ENCODE results near the gene PLSCR5. TPM values are rescaled to one million over a fixed set of nuclear protein-coding genes. Genes with fewer than 3 reads are reported as not detected.

PLSCR5 gene
- total and polyA plus RNA-seq, 3 donors from 2014 or later: not detected

DNA sequence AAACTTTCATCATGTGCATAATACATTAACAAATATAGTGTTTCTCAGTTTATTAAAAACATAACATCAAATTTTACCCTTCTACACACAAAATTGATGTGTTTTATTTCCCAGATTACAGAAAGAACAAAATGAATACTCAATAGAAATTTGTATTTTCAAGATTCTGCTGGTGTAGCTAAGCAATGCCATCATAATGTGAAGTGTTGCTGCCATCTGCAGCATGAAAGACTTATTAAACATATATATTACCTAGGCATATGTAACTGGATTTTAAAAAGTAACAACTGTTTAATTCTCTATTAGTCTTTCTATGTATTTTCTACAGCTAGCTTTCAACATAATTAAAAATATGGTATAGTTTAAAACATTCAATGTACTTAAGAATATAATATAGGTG lies 27.5 kb downstream of the PLSCR5 start:
- DNase-seq: peak; percentile 72
- intact Hi-C loops (cut with DNase I; ENCODE audit: low total_unique reads): no loop called here
- H3K9me3 ChIP-seq: no peaks in the 10 kb centered on the region
- TF ChIP-seq POLR2A (IDR thresholded peaks at IDR 0.05): no peak
- TF ChIP-seq, protein P1, sequence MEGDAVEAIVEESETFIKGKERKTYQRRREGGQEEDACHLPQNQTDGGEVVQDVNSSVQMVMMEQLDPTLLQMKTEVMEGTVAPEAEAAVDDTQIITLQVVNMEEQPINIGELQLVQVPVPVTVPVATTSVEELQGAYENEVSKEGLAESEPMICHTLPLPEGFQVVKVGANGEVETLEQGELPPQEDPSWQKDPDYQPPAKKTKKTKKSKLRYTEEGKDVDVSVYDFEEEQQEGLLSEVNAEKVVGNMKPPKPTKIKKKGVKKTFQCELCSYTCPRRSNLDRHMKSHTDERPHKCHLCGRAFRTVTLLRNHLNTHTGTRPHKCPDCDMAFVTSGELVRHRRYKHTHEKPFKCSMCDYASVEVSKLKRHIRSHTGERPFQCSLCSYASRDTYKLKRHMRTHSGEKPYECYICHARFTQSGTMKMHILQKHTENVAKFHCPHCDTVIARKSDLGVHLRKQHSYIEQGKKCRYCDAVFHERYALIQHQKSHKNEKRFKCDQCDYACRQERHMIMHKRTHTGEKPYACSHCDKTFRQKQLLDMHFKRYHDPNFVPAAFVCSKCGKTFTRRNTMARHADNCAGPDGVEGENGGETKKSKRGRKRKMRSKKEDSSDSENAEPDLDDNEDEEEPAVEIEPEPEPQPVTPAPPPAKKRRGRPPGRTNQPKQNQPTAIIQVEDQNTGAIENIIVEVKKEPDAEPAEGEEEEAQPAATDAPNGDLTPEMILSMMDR (IDR thresholded peaks at IDR 0.05): peak; percentile 10 to 34 (median 23)
- H3K36me3 ChIP-seq (ENCODE audit: low read depth, missing control alignments): no peaks in the 10 kb centered on the region
- no peak overlapping the region for H3K4me3 ChIP-seq
- H3K4me1 ChIP-seq: no peaks in the 10 kb centered on the region
- H3K27me3 ChIP-seq: no peaks in the 10 kb centered on the region
- no peak overlapping the region for H3K27ac ChIP-seq

DNA sequence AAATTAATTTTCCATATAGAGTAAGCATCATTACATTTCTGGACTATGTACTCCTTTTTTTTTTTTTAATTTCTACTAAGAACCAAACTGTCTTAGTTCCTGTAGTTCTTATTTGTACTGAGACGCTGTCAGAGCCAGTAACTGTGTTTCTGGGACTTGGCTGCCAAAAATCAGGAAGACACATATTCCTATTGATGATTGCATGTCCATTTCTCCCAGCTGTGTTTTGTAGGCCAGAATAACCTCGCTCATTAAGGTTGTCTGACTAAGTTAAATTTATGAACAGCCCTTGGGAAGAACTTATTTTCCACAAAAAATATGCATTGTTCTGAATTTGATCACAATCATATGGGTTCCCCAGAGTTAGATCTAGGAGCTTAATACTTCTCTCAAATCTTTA lies 29.5 kb downstream of the PLSCR5 start:
- no peak for TF ChIP-seq POLR2A (IDR thresholded peaks at IDR 0.05)
- TF ChIP-seq, protein P1 (IDR thresholded peaks at IDR 0.05): no peak
- H3K36me3 ChIP-seq (ENCODE audit: low read depth, missing control alignments): no peaks in the 10 kb centered on the region
- no peaks in the 10 kb centered on the region for H3K9me3 ChIP-seq
- H3K27me3 ChIP-seq: no peaks in the 10 kb centered on the region
- intact Hi-C loops (cut with DNase I; ENCODE audit: low total_unique reads): no loop called here
- H3K27ac ChIP-seq: no peak overlapping the region
- H3K4me1 ChIP-seq: no peaks in the 10 kb centered on the region
- no peak for DNase-seq
- 82 to 83% methylated on average over 2 of the region's 2 CpGs for WGBS, 2 donors
- H3K4me3 ChIP-seq: no peak overlapping the region

DNA sequence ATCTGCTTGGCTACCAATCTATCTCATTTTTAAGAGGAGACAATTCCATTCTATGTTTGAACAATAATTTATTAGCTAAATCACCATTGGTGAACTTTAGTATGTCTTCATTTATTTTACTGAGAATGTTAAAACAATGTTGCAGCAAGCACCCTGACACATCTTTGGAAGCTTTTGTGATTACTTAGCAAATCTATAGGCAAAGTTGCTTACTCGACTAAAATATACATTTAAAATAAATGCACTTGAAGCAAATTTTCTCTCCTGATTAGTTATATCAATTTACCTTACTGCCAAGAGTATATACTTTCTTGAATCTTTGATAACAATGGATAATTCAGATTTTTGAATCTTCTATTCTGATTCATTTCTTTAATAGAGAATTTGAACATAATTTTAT lies 31.0 kb downstream of the PLSCR5 start:
- intact Hi-C loops (cut with DNase I; ENCODE audit: low total_unique reads): no loop called here

DNA sequence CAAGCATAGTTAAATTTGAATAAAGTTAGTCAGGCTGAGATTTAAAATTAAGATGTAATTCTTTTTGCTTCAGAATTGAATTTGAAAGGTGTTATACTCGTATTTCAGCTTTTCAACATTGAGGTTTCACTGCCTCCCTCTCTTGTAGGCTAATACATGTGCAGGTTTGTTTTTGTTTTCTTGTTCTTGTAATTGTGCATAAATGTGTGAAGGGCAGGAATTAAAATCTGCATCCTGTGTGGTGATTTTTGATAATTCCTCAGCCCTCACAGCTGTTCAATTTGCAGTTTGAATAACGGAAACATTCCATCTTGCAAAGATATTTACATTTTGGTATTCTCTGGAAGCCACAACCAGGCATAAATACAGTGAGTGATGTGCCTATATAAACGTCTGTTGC lies 35.8 kb downstream of the PLSCR5 start:
- H3K36me3 ChIP-seq (ENCODE audit: low read depth, missing control alignments): no peaks in the 10 kb centered on the region
- H3K4me1 ChIP-seq: no peaks in the 10 kb centered on the region
- no peaks in the 10 kb centered on the region for H3K27me3 ChIP-seq
- no peak for DNase-seq
- H3K9me3 ChIP-seq: no peaks in the 10 kb centered on the region
- TF ChIP-seq POLR2A (IDR thresholded peaks at IDR 0.05): no peak
- TF ChIP-seq, protein P1 (IDR thresholded peaks at IDR 0.05): no peak
- WGBS, 2 donors: 76 to 87% methylated on average over 3 of the region's 3 CpGs
- no peak overlapping the region for H3K4me3 ChIP-seq
- no peak overlapping the region for H3K27ac ChIP-seq
- intact Hi-C loops (cut with DNase I; ENCODE audit: low total_unique reads): no loop called here

More for the DNA sequence above, 31.0 kb downstream of the PLSCR5 start:
- WGBS, 2 donors: 70 to 89% methylated on average over 1 of the region's 1 CpG
- Histone ChIP-seq H3K9me3 (no peaks in the 10 kb centered on the region), H3K4me1 (no peaks in the 10 kb centered on the region), H3K27me3 (no peaks in the 10 kb centered on the region), H3K4me3 (no peak overlapping the region), H3K27ac (no peak overlapping the region), H3K36me3 (ENCODE audit: low read depth, missing control alignments) (no peaks in the 10 kb centered on the region)
- no peak for DNase-seq
- TF ChIP-seq, protein P1 (IDR thresholded peaks at IDR 0.05): no peak
- no peak for TF ChIP-seq POLR2A (IDR thresholded peaks at IDR 0.05)

DNA sequence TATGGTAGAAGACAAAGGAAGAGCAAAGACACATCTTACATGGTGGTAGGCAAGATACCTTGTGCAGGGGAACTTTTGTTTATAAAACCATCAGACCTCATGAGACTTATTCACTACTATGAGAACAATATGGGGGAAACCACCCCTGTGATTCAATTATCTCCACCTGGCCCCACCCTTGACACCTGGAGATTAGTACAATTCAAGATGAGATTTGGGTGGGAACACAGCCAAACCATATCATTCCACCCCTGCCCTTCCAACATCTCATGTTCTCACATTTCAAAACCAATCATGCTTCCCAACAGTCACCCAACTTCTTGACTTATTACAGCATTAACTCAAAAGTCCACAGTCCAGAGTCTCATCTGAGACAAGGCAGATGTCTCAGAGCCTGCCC lies 39.0 kb downstream of the PLSCR5 start:
- no peaks in the 10 kb centered on the region for H3K9me3 ChIP-seq
- intact Hi-C loops (cut with DNase I; ENCODE audit: low total_unique reads): no loop called here
- H3K27me3 ChIP-seq: no peaks in the 10 kb centered on the region
- H3K4me3 ChIP-seq: no peak overlapping the region
- TF ChIP-seq POLR2A (IDR thresholded peaks at IDR 0.05): no peak
- TF ChIP-seq, protein P1 (IDR thresholded peaks at IDR 0.05): no peak
- no peak overlapping the region for H3K27ac ChIP-seq
- DNase-seq: no peak
- H3K4me1 ChIP-seq: no peaks in the 10 kb centered on the region
- no peaks in the 10 kb centered on the region for H3K36me3 ChIP-seq (ENCODE audit: low read depth, missing control alignments)
